GM12872 (cell line): ENCODE data around the gene DNPEP.

Source experiments
- TF ChIP-seq, protein P1 (sequence below): IDR thresholded peaks from 3 replicates; pipeline ENCODE4 v1.5.1; 2011; ENCODE audit warnings: low read depth, mild to moderate bottlenecking, low read length, moderate library complexity; ENCODE audit not compliant: insufficient read depth

Gene DNPEP

DNA sequence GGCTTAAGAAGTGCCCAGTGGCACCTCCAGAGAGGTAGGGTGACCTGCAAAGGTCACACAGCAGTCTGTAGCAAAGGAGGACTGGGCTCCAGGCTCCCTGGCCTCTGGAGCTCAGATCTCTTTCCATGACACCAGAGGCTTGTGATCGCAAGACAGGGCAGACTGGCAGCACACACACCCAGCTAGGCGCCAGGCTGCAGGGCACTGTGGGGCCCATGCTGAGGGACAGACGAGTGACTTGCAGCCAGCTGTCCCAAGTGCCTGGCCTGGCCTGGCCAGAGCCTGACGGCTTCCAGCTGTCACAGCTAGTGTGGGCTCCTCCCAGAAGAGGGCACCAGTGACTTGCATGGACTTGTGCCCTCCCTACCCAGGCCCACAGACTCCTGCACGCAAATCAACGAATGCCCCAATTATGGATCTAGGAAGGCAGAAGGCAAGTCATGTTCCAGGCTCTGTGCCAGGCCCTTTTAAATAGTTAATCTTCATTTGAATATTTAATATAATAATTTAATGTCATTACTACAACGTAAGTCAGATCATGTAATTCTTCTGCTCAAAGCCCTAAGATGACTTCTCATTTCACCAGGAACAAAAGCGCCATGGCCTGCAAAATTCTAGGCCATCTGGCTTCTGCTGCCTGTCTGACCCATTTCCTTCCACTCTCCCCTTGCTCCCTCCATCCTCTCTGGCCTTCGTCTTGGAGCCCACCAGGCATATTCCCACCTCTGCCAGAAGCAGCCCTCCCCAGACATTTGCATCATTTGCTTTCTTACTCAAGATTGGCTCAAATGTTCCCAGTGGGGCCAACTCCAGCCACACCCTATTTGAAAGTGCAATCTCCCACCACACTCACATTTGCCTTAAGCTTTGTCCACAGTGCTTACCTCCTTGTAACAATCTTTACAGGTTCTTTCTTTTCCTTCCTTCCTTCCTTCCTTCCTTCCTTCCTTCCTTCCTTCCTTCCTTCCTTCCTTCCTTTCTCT, 43.2 kb upstream of the DNPEP start:
- TF ChIP-seq, protein P1, sequence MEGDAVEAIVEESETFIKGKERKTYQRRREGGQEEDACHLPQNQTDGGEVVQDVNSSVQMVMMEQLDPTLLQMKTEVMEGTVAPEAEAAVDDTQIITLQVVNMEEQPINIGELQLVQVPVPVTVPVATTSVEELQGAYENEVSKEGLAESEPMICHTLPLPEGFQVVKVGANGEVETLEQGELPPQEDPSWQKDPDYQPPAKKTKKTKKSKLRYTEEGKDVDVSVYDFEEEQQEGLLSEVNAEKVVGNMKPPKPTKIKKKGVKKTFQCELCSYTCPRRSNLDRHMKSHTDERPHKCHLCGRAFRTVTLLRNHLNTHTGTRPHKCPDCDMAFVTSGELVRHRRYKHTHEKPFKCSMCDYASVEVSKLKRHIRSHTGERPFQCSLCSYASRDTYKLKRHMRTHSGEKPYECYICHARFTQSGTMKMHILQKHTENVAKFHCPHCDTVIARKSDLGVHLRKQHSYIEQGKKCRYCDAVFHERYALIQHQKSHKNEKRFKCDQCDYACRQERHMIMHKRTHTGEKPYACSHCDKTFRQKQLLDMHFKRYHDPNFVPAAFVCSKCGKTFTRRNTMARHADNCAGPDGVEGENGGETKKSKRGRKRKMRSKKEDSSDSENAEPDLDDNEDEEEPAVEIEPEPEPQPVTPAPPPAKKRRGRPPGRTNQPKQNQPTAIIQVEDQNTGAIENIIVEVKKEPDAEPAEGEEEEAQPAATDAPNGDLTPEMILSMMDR = 0 out of 3 replicates have a peak, but pooled peaks have one; percentile 12

DNA sequence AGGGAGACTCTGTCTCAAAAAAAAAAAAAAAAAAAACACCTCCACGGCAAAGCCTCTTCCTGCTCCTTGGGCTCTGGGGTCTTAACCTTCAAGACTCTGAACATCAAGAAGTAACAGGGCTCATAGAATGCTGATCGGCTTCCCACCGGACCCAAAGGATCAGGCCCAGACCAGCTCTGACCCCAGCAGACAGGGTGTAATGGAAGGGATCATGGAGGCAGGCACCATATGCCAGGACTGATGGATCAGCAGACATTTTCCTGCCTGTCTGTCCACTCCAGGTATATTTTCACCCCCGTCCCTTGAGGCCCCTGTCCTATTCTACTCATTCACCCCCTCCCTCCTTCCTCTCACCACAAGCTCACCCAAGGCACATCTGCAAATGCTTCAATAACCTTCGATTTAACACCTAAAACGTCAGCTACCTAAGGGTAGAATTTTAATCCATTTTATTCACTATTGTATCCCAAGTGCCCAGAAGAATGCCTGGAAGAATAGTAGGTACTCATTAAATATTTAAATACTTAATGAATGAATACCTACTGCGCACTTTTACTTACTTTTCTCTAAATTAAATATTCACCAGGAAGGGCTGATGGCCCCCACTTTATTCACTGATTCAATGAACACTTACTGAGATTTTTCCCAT, 42.4 kb upstream of the DNPEP start:
- TF ChIP-seq, protein P1 = no peak

DNA sequence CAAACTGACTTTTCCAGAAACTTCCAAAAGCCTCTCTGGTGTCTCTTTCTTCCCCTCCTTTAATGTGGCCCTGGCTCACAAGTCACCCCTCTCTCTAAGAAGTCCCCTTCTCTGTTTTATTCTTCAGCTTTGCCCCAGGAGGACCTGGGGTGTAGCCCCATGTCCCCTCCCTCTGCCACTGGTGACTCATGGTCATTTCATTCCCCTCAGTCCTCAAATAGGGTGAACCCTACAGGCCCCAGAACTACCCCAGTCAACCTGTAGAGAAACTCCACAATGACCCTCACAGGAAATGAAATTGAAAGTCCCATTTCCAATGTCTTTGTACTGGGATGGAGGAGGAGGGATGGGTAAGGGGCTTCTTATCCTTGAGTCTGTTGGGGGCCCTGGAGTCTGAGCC, 40.8 kb upstream of the DNPEP start:
- TF ChIP-seq, protein P1 = no peak

DNA sequence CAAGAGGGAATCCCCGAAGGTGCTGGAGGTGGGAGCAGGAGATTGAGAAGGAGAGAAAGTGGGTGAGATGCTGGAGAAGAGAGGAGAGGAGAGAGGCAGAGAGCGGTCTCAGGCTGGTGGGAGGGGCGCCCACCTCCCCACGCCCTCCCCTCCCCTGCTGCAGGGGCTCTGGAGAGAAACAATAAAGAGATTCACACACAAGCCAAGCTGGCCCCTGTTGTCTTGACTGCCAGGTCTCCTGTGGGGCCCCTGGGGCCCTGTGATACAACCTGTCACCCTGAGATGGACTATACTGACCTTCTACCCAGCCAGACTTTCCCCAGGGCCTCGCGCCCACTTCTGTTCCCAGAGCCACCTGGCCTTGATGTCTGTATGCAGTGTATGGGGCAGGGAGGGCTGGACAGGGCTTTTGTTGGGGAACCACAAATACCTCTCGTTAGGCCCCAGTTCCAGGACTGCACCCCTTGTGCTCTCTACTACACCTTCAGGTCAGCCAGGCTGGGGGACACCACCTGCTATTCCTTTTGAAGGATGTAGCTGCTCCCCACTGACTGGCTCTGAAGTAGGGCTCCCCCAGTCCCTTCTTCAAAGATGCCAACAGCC, 38.9 kb upstream of the DNPEP start:
- TF ChIP-seq, protein P1 = no peak

DNA sequence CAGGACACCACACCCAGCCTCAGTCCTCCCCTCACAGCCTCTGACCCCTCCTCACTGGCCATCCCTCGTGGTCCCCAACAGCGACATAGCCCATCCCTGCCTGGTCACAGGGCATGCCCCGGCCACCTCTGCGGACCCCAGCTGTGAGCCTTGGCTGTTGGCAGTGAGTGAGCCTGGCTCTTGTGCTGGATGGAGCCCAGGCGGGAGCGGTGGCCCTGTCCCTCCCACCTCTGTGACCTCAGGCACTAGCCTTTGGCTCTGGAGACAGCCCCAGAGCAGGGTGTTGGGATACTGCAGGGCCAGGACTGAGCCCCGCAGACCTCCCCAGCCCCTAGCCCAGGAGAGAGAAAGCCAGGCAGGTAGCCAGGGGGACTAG, 38.3 kb upstream of the DNPEP start:
- TF ChIP-seq, protein P1 = no peak

DNA sequence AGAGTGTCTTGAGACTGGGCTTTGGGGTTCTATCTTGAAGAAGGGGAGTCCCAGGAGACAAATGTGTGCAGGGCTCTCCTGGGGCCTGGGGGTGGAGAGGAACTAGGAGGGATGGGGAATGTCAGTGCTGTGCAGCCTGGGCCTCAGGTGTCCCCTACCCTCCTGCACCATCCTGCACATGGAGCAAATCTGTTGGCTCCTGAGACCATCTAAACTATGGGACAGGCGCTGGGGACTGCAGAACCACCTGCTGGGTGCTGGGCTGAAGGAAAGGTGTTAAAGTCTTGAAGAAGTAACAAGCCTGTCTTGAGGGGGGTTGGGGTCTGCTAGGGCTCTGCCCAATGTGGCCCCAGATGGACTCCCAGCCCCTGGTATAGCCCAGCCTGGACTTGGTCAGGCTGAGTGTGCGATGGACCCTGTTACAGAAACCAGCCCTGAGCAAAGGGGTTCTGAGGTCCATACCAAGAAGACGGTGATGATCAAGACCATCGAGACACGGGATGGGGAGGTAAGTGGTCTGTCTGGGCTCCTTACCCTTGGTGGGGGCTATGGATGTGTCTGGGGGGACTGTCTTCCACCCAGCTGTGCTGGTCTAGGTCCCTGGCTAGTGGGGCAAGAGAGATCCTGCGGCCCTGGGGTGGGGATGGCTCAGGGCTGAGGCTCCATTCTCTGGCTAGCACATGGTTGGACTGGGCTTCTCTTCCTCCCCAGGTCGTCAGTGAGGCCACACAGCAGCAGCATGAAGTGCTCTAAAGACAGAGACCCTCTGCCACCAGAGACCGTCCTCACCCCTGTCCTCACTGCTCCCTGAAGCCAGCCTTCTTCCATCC, 37.7 kb upstream of the DNPEP start:
- TF ChIP-seq, protein P1 = no peak
